DND-41 (cell line): ENCODE data around the gene SCN3B.

Experiments used
- ATAC-seq: fragments of 200-7000 bp; cut with Tn5 transposase; 3 replicates; pipeline ENCODE4 v1.9.1; 2021; ENCODE audit warnings: low read depth; ENCODE audit not compliant: insufficient read depth
- DNase-seq: peaks from one replicate; pipeline ENCODE4 v3.0.0-alpha.2; 2020
- H2AFZ ChIP-seq: 2 replicates; pipeline ENCODE4 v1.6.0; 2012; ENCODE audit warnings: low read depth, low read length
- H3K27ac ChIP-seq: 2 replicates; pipeline ENCODE4 v1.5.1; 2012; ENCODE audit warnings: low read length, inconsistent platforms
- H3K27me3 ChIP-seq: fragments of 200-600 bp; sonication (generic); 2 replicates; pipeline ENCODE4 v1.6.0; 2012; ENCODE audit warnings: low read length, mild to moderate bottlenecking, inconsistent platforms; ENCODE audit not compliant: insufficient read depth, poor library complexity
- H3K36me3 ChIP-seq: 2 replicates; pipeline ENCODE4 v1.5.1; 2012; ENCODE audit warnings: low read length, inconsistent platforms; ENCODE audit not compliant: insufficient read depth
- H3K4me1 ChIP-seq: 2 replicates; pipeline ENCODE4 v1.5.1; 2012; ENCODE audit warnings: mild to moderate bottlenecking, low read length; ENCODE audit not compliant: insufficient read depth
- H3K4me2 ChIP-seq: 2 replicates; pipeline ENCODE4 v1.6.0; 2012; ENCODE audit warnings: mild to moderate bottlenecking, moderate library complexity, low read length, inconsistent platforms; ENCODE audit not compliant: insufficient read depth
- H3K4me3 ChIP-seq, 2 experiments: fragments of 200-600 bp in 1 of 2; shearing (Covaris generic) in 1 of 2; 2 replicates each; pipeline ENCODE4 v1.5.1; 2012 to 2016; ENCODE audit warnings: inconsistent platforms in 2 of 2, low read length in 2 of 2, mild to moderate bottlenecking in 2 of 2, low read depth in 1 of 2, moderate library complexity in 1 of 2
- H3K79me2 ChIP-seq: 2 replicates; pipeline ENCODE4 v1.6.0; 2012; ENCODE audit warnings: low read length, inconsistent platforms; ENCODE audit not compliant: insufficient read depth
- H3K9ac ChIP-seq: 2 replicates; pipeline ENCODE4 v1.6.0; 2012; ENCODE audit warnings: low read depth, mild to moderate bottlenecking, inconsistent platforms, low read length, moderate library complexity
- H3K9me3 ChIP-seq: 2 replicates; pipeline ENCODE4 v1.5.1; 2012; ENCODE audit warnings: low read length, moderate library complexity, mild to moderate bottlenecking, inconsistent platforms; ENCODE audit not compliant: insufficient read depth, severe bottlenecking
- H4K20me1 ChIP-seq: 2 replicates; pipeline ENCODE4 v1.6.0; 2012; ENCODE audit warnings: low read length; ENCODE audit not compliant: insufficient read depth
- CTCF ChIP-seq: IDR thresholded peaks from 2 replicates; pipeline ENCODE4 v1.5.1; 2012; ENCODE audit warnings: borderline replicate concordance, low read length, moderate library complexity, mild to moderate bottlenecking; ENCODE audit not compliant: poor library complexity, severe bottlenecking; ENCODE audit errors: extremely low read depth
- EZH2 ChIP-seq: IDR thresholded peaks from 3 replicates; pipeline ENCODE4 v1.6.1; 2012; ENCODE audit warnings: borderline replicate concordance, low read depth, mild to moderate bottlenecking, moderate library complexity, low read length, inconsistent platforms; ENCODE audit not compliant: severe bottlenecking

Gene SCN3B

GRCh38 chr11:123645286-123645975, 9.0 kb downstream of the SCN3B start:
- no peak overlapping the region for H3K9ac ChIP-seq
- no peak overlapping the region for H3K4me2 ChIP-seq
- no peak overlapping the region for H3K27ac ChIP-seq
- no peaks in the 10 kb centered on the region for H3K79me2 ChIP-seq
- peaks cover 10% of the 10 kb centered on the region for H3K27me3 ChIP-seq
- ATAC-seq (no peak), DNase-seq (no peak)
- H3K4me1 ChIP-seq: no peaks in the 10 kb centered on the region
- no peaks in the 10 kb centered on the region for H3K36me3 ChIP-seq
- no peak for TF ChIP-seq EZH2
- no peak overlapping the region for H3K4me3 ChIP-seq
- H2AFZ ChIP-seq: no peak overlapping the region
- H4K20me1 ChIP-seq: no peaks in the 10 kb centered on the region
- no peaks in the 10 kb centered on the region for H3K9me3 ChIP-seq

GRCh38 chr11:123642435-123642834, 12.0 kb downstream of the SCN3B start:
- H3K4me3 ChIP-seq: no peak overlapping the region
- H3K9ac ChIP-seq: no peak overlapping the region
- H3K27ac ChIP-seq: no peak overlapping the region
- H3K79me2 ChIP-seq: no peaks in the 10 kb centered on the region
- H3K4me1 ChIP-seq: no peaks in the 10 kb centered on the region
- no peaks in the 10 kb centered on the region for H3K9me3 ChIP-seq
- H3K36me3 ChIP-seq: no peaks in the 10 kb centered on the region
- no peak overlapping the region for H2AFZ ChIP-seq
- no peaks in the 10 kb centered on the region for H4K20me1 ChIP-seq
- no peak overlapping the region for H3K4me2 ChIP-seq
- DNase-seq: no peak
- H3K27me3 ChIP-seq: no peaks in the 10 kb centered on the region
- ATAC-seq: no peak
- TF ChIP-seq EZH2 (no peak), CTCF (no peak)

GRCh38 chr11:123641495-123641840, 13.0 kb downstream of the SCN3B start:
- H4K20me1 ChIP-seq: no peaks in the 10 kb centered on the region
- no peaks in the 10 kb centered on the region for H3K79me2 ChIP-seq
- H3K27ac ChIP-seq: no peak overlapping the region
- H3K9ac ChIP-seq: no peak overlapping the region
- ATAC-seq (no peak), DNase-seq (no peak)
- no peak overlapping the region for H3K4me3 ChIP-seq
- no peak overlapping the region for H3K4me2 ChIP-seq
- no peak for TF ChIP-seq CTCF
- no peak for TF ChIP-seq EZH2
- H3K9me3 ChIP-seq: no peaks in the 10 kb centered on the region
- no peak overlapping the region for H2AFZ ChIP-seq
- no peaks in the 10 kb centered on the region for H3K36me3 ChIP-seq
- H3K27me3 ChIP-seq: peaks cover 3% of the 10 kb centered on the region
- H3K4me1 ChIP-seq: no peaks in the 10 kb centered on the region

- H3K4me3 ChIP-seq: no peak overlapping the region
- no peaks in the 10 kb centered on the region for H3K36me3 ChIP-seq
- no peaks in the 10 kb centered on the region for H3K9me3 ChIP-seq
- peaks cover 3% of the 10 kb centered on the region for H3K27me3 ChIP-seq
- TF ChIP-seq EZH2: no peak
- peak; percentile 79 for TF ChIP-seq CTCF
- no peaks in the 10 kb centered on the region for H3K79me2 ChIP-seq
- H2AFZ ChIP-seq: no peak overlapping the region
- H3K4me2 ChIP-seq: no peak overlapping the region
- H3K4me1 ChIP-seq: no peaks in the 10 kb centered on the region
- DNase-seq: peak; percentile 51
- no peak overlapping the region for H3K9ac ChIP-seq
- ATAC-seq: peak; percentile 93
- H3K27ac ChIP-seq: no peak overlapping the region
- no peaks in the 10 kb centered on the region for H4K20me1 ChIP-seq
Observed at GRCh38 chr11:123640677-123641494, 13.5 kb downstream of the SCN3B start.
